GM18873 (cell line): ENCODE measurements around the gene JMJD1C.
"Not testable (repeated sequence)": the region's sequence is repeated elsewhere in the genome, so short reads cannot be mapped to it uniquely, and the experiment has no call there.

Source experiments
- ATAC-seq: cut with Tn5 transposase; IDR thresholded peaks from one replicate; pipeline ENCODE4 v1.9.1; 2021; ENCODE audit warnings: mild to moderate bottlenecking, moderate library complexity, moderate number of reproducible peaks; ENCODE audit not compliant: unreplicated experiment, low FRiP score

The JMJD1C gene

GRCh38 chr10:63413429-63413828 lies 52.3 kb downstream of the JMJD1C start:
- no peak for ATAC-seq

- ATAC-seq, result no peak
Observed at GRCh38 chr10:63412304-63412703, 53.5 kb downstream of the JMJD1C start.

GRCh38 chr10:63410633-63411032 lies 55.1 kb downstream of the JMJD1C start:
- no peak for ATAC-seq

- ATAC-seq, result no peak
Observed at GRCh38 chr10:63409465-63410027, 56.2 kb downstream of the JMJD1C start.

GRCh38 chr10:63407136-63407662 lies 58.6 kb downstream of the JMJD1C start:
- ATAC-seq, result no peak

- no peak for ATAC-seq
Observed at GRCh38 chr10:63396133-63396761, 69.5 kb downstream of the JMJD1C start.

- no peak for ATAC-seq
Observed at GRCh38 chr10:63393050-63393449, 72.7 kb downstream of the JMJD1C start.

- ATAC-seq, result no peak
Observed at GRCh38 chr10:63392224-63392623, 73.6 kb downstream of the JMJD1C start.

- no peak for ATAC-seq
Observed at GRCh38 chr10:63391812-63392211, 74.0 kb downstream of the JMJD1C start.

GRCh38 chr10:63390521-63390920 lies 75.3 kb downstream of the JMJD1C start:
- ATAC-seq, result no peak

- no peak for ATAC-seq
Observed at GRCh38 chr10:63388421-63389031, 77.3 kb downstream of the JMJD1C start.

- no peak for ATAC-seq
Observed at GRCh38 chr10:63385254-63385653, 80.5 kb downstream of the JMJD1C start.

- ATAC-seq, result no peak
Observed at GRCh38 chr10:63384675-63385074, 81.1 kb downstream of the JMJD1C start.

- no peak for ATAC-seq
Observed at GRCh38 chr10:63384001-63384400, 81.8 kb downstream of the JMJD1C start.

GRCh38 chr10:63383141-63383540 lies 82.6 kb downstream of the JMJD1C start:
- ATAC-seq, result no peak

- no peak for ATAC-seq
Observed at GRCh38 chr10:63382066-63382465, 83.7 kb downstream of the JMJD1C start.

- ATAC-seq, result not testable (repeated sequence)
Observed at GRCh38 chr10:63377305-63377661, 88.5 kb downstream of the JMJD1C start.

GRCh38 chr10:63376560-63377304 lies 89.0 kb downstream of the JMJD1C start:
- ATAC-seq, result peak; percentile 95

- ATAC-seq, result no peak
Observed at GRCh38 chr10:63375859-63376258, 89.9 kb downstream of the JMJD1C start.

GRCh38 chr10:63375458-63375857 lies 90.3 kb downstream of the JMJD1C start:
- ATAC-seq, result no peak

- ATAC-seq, result no peak
Observed at GRCh38 chr10:63374991-63375390, 90.8 kb downstream of the JMJD1C start.
